Cerebellar nuclear complex (tissue), 1 donor: ENCODE measurements around the gene NCDN.

Source experiments
- DNase-seq, 2 experiments: peaks; one replicate each; lab custom pipeline; 2025; lab: John Stamatoyannopoulos, UW

The NCDN gene

DNA sequence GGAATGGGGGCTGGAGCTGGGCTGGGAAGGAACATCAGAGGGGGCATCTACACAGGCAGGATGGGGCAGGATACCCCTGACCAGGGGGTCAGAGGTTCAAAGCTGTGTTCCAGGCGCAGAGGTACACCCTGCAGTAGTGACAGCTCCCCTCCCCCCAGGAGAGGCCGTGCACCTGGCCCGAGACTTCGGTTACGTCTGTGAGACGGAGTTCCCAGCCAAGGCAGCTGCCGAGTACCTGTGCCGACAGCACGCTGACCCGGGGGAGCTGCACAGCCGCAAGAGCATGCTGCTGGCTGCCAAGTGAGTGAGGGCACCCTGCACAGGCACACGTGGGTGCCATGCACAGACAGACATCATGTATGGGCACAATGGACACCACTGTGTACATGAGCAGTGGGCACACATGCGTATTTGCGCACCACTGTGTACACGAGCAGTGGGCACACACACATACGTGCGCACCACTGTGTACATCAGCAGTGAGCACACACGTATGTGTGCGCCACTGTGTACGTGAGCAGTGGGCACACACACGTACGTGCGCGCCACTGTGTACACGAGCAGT is 33.0 kb downstream of the NCDN start:
- no peak for DNase-seq

DNA sequence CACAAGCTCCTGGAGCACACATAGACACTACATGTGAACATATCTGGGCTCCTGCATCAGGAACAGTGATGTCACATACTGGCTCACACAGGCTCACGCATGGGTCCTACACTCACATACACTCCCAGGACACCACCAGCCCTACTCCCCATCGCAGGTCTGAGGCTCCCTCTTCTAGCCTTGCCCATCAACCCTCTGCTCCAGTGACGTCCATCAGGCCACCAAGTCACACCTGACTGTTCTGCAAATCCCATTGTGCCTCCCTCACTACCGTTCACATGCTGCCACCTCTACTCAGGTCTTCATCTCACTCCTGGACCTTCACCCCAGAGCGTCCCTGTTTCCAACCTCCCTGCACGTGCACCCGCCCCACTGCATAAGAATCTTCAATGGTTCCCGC is 33.6 kb downstream of the NCDN start:
- no peak for DNase-seq

DNA sequence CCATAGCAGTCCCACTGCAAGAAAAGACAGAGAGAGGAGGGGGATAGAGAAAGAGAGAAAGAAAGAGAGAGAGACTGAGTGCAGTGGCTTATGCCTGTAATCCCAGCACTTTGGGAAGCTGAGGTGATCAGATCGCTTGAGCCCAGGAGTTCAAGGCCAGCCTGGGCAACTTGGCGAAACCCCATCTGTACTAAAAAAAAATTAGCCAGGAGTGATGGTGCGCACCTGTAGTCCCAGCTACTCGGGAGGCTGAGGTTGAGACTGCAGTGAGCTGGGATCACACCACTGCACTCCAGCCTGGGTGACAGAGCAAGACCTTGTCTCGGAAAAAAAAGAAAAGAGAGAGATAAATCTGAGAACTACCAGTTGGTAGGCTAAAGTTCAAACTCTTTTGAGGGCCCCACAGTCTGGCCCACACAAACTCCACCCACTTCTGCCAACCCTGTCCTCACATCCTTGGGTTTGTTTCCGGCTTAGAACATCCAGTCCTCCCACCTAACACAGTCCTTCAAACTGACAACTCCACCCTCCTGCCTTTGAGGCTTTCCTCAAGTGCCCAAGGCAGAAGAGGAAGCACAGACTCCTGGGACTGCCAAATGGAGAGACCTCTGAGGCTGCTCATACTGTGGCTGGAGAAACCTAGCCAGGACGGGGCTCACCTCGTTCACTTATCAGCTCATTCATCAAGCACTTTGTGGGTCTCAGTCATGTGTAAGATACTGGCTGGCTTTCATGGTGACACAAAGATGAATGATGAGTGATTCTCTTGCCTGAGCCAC is 35.6 kb downstream of the NCDN start:
- no peak for DNase-seq

DNA sequence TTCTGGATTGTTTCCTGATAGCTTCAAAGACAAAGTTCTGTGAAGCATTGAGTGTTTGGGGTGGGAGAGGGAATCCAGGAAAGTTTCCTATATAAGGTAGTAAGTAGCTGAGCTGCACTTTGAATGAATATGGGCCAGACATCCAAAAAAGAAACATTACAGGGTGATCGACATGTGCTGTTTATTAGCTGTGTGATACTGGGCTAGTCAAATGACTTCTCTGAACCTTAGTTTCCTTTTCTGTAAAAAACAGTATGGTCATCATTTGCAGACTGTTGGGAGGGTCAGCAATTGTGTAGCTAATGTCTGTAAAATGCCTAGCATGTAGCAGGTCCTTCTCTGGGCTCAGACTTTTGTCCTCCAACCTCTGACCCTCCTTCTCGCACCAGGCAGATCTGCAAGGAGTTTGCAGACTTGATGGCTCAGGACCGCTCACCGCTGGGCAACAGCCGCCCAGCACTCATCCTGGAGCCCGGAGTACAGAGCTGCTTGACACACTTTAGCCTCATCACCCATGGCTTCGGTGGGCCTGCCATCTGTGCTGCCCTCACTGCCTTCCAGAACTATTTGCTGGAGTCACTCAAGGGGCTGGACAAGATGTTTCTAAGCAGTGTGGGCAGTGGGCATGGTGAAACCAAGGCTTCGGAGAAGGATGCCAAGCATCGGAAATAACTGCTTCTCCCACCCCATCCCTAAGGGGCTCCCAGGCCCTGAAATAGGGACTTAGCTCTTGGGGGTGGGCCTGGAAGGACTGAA is 36.6 kb downstream of the NCDN start:
- DNase-seq, result no peak

DNA sequence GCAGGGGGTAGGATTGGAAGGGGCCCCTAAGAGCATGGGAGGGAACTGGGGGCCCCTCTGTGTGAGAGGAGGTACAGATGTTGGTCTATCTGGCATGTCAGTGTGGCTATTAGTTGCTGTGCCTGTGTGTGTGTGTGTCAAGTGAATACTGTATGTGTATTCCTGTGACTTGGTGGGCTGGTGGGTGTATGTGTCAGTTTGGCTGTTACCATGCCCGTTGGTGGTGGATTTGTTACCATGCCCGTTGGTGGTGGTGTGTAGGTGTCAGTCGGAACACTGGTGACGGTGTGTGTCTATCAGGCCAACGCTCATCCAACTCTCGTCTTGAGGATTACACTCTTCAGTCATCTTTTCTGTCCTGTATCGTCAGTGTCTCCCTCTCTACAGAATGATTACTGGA is 38.1 kb downstream of the NCDN start:
- no peak for DNase-seq

- DNase-seq, result no peak
These were observed 40.3 kb downstream of the NCDN start for GRCh38 chr1:35597870-35598269.

GRCh38 chr1:35598895-35599294 is 41.3 kb downstream of the NCDN start:
- no peak for DNase-seq

DNA sequence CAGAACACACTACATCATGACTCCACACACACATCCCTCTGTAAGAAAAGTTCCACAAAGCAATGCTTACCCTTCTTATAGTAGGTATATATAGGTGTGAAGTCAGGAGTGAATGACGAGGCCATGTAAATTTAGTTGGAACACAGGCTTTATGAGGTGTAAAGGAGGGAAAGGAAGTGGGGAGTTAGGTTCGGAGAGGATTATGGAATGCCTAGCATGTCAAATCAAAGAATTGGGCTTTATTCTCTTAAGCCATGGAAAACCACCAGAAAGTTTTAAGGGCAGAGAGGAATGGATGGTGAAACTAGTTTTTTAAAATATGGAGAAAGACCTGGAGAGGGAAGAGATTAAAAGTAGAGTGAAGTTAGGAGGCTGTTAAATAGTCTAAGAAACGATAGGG is 41.8 kb downstream of the NCDN start:
- DNase-seq, result no peak

DNA sequence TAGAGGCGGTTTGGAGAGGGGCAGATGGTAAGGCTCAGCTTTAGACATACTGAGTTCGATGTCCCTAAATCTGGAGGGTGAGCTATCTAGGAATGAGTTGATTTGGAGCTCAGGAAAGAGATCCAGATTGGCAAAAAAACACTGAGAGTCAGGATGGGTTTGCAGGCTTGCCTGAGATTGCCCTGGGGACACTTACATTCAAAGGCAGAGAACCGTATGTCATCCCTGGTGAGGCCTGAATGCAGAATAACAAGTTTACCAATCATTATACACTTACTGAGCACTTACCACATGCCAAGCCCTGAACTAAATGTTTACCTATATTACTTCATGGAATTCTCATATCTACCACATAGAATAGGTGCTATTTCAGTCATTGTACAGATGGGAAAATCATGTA is 43.0 kb downstream of the NCDN start:
- DNase-seq, result no peak

GRCh38 chr1:35603468-35603867 is 45.9 kb downstream of the NCDN start:
- no peak for DNase-seq

GRCh38 chr1:35603941-35604340 is 46.3 kb downstream of the NCDN start:
- DNase-seq, result no peak

- no peak for DNase-seq
These were observed 47.7 kb downstream of the NCDN start for GRCh38 chr1:35605071-35605866.

DNA sequence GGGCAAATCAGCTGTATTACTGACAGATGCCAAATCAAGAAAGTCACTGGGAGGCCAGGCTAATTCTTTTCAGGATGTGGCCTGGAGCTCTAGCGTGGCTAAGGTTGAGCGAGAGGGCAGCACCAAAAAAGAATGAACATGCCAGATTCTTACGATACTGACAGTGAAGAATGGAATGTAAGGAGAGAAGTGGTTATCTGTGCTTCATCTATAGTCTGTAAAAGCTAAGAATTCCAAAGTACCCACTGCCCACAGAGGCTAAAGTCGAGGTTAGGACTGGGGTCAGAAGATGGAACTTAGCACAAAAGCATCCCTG is 48.2 kb downstream of the NCDN start:
- no peak for DNase-seq

DNA sequence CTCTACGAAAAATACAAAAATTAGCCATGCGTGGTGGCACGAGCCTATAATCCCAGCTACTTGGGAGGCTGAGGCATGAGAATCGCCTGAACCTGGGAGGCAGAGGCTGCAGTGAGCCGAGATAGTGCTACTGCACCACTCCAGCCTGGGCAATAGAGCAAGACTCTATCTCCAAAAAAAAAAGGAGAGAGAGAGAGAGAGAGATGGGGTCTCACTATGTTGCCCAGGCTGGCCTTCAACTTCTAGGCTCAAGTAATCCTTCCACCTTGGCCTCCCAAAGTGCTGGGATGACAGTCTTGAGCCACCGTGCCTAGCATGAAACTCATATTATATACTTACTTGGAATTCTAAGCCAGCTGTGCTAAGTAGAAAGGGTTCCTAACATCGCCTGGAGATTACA is 54.1 kb downstream of the NCDN start:
- DNase-seq, result no peak

DNA sequence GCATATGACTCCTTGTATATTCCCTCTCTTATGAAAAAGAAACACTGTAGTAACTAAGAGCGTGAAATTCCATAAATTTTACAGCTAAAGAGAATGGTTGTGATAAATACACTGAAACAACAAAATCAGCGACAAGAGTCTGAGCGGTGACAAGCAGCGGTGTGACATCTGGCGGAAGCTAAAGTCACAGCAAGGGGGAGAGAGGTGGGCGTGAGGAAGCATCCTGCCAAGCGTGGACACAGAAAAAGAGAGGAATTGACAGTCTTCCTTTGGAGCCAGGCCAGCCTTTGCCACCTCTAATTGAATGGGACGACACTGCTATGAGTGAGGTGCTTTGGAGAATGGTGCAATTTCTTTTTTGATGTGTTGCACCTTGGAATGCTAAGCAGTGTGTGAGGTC is 57.8 kb downstream of the NCDN start:
- DNase-seq, result no peak
